HG03159 (cell line): Measurements from ENCODE around the gene AMOTL2.

Source experiments
- ATAC-seq: cut with Tn5 transposase; IDR thresholded peaks from one replicate; pipeline ENCODE4 v1.9.1; 2021; ENCODE audit warnings: mild to moderate bottlenecking, moderate library complexity; ENCODE audit not compliant: unreplicated experiment

Gene AMOTL2

GRCh38 chr3:134318166-134318565 is 56.1 kb downstream of the AMOTL2 start:
- ATAC-seq, result no peak

- ATAC-seq, result no peak
Observed at GRCh38 chr3:134317106-134317947, 56.9 kb downstream of the AMOTL2 start.

DNA sequence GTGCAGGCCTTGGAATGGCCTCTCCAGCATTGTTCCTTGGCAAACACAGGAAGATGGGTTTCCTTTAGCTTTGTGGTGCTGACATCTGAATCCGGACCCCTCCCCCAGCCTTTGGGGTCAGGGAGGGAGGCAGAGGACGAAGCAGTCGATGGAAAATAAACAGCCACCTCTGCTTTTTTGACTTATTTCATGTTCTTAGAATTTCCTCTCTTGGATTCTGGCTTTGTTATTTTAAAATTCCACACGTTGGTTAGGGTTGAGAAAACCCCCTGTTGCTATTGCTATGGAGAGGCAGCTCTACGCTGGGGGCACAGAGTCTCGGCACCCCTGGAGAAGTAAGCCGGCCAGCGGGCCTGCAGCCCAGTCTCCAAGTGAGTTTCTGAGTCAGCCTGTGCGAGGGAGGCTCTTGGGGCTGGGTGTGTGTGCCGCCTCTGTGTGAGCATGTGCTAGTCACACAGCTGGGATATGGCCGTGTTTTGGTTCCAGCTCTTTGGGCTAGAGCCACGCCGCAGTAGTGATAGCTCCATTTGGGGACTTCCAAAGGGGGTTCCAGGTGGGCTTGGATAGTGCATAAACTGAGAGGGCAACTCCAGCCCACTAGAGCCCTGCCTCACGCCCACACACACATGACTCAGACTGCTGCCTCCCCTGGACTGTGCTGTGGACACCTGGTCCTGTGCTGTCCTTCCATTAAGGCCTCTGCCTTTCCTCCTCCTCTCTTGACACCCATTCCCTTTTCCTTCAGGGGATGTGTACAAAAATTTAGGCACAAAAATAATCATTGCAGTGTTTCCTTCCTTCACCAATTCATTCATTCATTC is 58.8 kb downstream of the AMOTL2 start:
- no peak for ATAC-seq

GRCh38 chr3:134314588-134315285 is 59.5 kb downstream of the AMOTL2 start:
- no peak for ATAC-seq

DNA sequence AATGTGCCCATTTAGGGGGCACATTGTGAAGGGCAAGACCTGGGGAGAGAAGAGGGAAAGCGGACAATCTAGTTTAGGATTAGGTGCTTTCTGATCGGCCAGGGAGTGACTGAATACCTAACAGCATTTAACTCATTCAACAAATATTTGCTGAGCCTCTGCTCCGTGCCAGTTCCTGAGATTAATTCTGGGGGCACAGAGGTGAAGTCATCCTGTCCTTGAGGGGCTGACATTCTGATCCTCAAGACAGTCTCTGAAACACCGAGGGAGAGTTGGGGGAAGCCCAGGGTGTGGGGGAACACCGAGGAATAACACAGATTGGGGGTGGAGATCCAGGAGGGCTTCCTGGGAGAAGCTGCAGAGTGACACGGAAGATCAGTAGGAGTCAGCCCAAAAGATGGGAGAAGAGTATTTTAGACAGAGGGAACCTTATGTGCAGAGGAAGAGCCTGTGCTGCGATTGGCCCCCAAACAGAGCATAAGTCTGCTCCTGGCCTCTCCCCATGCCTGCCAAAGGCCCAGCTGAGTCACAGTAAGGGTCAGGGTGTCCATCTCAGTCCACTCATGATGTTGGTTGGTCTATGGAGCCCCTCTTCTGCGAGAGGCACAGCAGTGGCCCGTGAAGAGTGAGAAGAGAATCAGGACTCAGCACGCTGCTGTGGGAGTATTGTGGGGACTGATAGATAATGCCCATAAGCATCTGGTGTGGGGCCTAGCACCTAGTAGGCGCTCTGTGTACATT is 60.2 kb downstream of the AMOTL2 start:
- ATAC-seq, result no peak

DNA sequence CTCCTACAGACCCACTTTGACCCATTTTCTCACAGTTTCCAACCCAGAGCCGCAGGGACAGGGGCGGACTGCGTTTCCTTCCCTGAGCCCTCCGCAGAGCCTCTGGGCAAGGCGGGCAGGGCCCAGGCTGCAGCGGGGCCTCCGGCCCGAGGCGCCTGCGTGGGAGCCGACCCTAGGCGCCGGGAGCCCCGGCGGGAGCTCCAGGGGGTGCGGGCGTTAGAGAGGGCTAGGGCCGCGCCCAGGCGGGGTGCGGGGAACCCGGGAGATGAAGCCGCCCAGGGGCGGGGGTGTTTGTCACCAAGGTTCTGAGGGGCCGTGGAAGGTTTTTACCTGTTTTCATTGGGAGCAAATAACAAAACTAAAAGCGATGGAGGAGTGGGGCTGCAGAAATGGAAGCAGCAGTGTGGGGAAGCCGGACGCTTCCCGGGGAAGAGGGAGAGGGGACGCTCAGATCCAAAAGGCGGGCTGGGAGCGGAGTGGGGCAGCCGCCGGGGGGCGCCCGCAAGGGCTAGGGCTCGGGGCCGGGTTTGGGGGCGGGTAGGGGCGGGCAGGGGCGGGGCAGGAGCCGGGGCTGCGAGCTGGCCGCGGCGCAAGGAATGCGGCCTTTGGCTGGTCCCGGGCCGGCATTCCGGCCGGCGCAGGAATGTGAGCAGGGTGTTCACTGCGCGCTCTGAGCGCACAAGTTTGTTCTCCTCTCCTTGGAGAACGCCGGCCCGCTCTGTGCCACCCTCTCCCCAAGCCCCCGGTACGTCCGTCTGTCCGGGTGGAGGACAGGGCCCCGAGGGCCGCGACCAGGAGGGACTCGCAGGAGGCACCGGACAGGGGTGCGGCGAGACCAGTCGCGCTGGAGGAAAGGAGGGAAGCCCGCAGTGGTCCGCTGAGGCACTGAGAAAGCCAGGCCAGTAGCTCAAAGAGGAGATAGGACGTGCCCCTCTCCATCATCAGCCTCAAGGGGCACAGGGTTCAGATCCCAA is 61.1 kb downstream of the AMOTL2 start:
- ATAC-seq, result no peak

DNA sequence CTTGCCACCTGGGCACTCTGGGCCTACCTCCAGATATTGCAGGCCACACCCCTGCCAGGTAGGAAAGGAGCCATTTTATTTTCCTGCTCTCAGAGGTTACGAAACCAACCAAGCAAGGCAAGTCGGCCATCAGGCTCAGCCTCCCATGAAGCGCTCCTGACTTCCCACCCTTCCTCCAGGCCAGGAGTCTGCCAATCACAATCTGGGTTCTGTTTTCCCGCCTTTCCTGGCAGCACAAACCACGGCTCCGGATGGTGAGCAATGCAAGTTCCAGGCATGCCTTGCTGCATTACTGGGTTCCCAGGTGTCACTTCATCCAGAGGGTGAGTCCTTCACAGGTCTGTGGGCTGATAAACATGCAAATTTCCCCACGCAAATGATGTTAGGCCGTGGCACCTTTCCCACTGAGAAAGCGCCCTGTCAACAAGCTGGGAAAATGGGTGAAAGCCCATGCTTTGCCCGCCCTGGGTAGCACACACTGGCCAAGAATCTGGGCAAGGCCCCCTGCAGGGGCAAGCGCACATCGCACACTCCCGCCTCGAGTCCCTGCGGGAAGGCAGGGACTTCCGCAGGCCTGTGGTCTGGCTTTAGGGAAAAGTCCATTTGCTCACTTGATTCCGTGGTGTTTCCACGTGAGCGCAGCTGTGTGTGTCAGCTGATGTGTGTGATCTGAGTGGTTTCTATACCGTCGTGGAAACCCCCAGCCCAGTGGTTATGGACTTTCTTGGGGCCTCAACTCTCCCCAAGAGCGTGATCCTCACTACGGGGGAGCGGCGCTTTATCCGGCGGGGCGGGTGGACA is 62.0 kb downstream of the AMOTL2 start:
- no peak for ATAC-seq

GRCh38 chr3:134311693-134312071 is 62.6 kb downstream of the AMOTL2 start:
- ATAC-seq, result no peak

- no peak for ATAC-seq
Observed at GRCh38 chr3:134311265-134311664, 63.0 kb downstream of the AMOTL2 start.

DNA sequence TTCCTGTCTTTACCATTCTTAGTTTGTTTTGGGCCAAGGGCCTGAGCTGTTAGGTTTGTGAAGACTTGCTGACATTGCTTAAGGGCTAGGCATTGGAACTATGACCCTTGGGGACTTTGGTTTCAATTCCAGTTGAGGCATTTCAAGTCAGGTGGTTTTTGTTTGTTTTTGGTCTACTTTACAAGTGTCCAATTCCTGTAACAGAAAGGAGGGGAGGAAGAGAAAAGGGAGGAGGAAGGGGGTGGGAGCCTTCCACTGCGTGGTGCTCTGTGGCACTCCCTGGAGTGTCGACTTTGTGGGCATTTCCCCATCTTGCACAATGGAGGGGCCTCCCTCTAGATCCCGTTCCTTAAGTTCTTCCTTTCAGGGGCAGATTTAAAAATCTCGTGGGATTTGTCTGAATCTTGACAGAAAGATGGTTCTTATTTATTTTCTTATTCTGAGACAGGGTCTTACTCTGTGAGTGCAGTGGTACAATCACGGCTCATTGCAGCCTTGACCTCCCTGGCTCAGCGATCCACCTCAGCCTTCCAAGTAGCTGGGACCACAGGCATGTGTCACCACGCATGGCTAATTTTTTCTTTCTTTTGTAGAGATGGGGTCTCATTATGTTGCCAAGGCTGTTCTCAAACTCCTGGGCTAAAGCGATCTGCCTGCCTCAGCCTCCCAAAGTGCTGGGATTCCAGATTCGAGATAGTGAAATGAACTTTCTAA is 64.1 kb downstream of the AMOTL2 start:
- ATAC-seq, result no peak

- peak; percentile 68 for ATAC-seq
Observed at GRCh38 chr3:134308350-134308891, 65.8 kb downstream of the AMOTL2 start.

DNA sequence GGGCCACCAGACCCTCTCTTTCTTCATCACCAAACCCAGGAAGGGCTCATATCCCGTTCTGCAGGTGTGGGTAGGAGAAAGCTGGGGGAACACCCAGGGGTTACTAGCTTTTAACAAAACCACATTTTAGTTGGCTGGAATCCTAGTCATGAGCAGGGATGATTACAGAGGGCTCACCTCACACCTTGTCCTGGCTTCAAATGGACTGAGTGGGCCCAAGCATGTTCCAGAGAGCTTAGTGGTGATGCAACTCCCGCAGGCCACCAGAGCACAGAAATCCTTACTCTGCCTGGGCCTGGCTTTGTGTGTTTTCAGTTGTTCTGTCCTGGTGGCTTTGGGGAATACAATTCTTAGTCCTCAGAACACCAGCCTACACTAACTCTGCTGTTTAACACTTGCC is 66.8 kb downstream of the AMOTL2 start:
- ATAC-seq, result no peak

- no peak for ATAC-seq
Observed at GRCh38 chr3:134306320-134306719, 67.9 kb downstream of the AMOTL2 start.
